Mammary epithelial cell (primary cell): ENCODE measurements around the gene IL17B.

ENCODE experiments used
- CTCF ChIP-seq, 2 donors: IDR thresholded peaks in 1 of 2; conservative IDR thresholded peaks in 1 of 2; 2 replicates each; pipeline ENCODE4 v1.5.1; 2011 to 2012; ENCODE audit warnings: inconsistent platforms in 2 of 2, low read length in 2 of 2, mild to moderate bottlenecking in 2 of 2, control low read depth in 1 of 2, low read depth in 1 of 2; ENCODE audit not compliant: insufficient read depth in 1 of 2; ENCODE audit errors: extremely low read depth in 1 of 2
- EZH2 ChIP-seq: IDR thresholded peaks from 2 replicates; pipeline ENCODE4 v1.6.1; 2012; ENCODE audit warnings: low read length, inconsistent platforms, borderline replicate concordance

GRCh38 chr5:149421834-149422233, 42.7 kb upstream of the IL17B start:
- TF ChIP-seq CTCF (conservative IDR thresholded peaks at IDR 0.05 in 1 of 2, IDR thresholded peaks at IDR 0.05 in 1 of 2; ENCODE audit: extremely low read depth in 1 of 2, insufficient read depth in 1 of 2, low read depth in 1 of 2, low read length in 2 of 2) (no peak), EZH2 (no peak)
